K562 (cell line): ENCODE results near the gene SCFD1. TPM values are rescaled to one million over a fixed set of nuclear protein-coding genes. Genes with fewer than 3 reads are reported as not detected.

ENCODE experiments used
- ATAC-seq: fragments of 200-7000 bp; cut with Tn5 transposase; 3 replicates; pipeline ENCODE4 v1.9.1; 2020; ENCODE audit warnings: moderate library complexity
- BruUV-seq: library from RNA; stranded (reverse); fragments of 400-500 nt; replicated peaks from 2 replicates; lab custom pipeline; 2021; lab: Mats Ljungman, UMichigan
- CTCF ChIA-PET: fragments of 300-600 bp; formaldehyde crosslinking; extraction: SDS; loops from one replicate; lab custom pipeline; 2021; ENCODE audit warnings: low intra/inter-chr PET ratio; lab: Yijun Ruan, JAX
- POLR2A ChIA-PET: fragments of 300-600, 350-650 bp; sonication (Branson Sonifier 250); formaldehyde crosslinking; extraction: SDS; loops from one replicate; lab custom pipeline; 2021; ENCODE audit warnings: antibody characterized with exemption, inconsistent platforms; lab: Yijun Ruan, JAX
- DNase-seq, 4 experiments: peaks; one replicate each; pipeline versions ENCODE4 v3.0.0 to v3.0.0-alpha.2; 2011 to 2018; ENCODE audit warnings: low spot score in 3 of 4, mixed read lengths in 3 of 4; ENCODE audit errors: extremely low read depth in 1 of 4
- FAIRE-seq: peaks from 2 replicates; lab custom pipeline; 2011; peaks lifted over from hg19 to GRCh38; lab: Jason Lieb, UNC
- H2AFZ ChIP-seq: 2 replicates; pipeline ENCODE4 v1.6.0; 2011; ENCODE audit warnings: low read depth, low read length, control low read depth, inconsistent platforms
- H3K27ac ChIP-seq: fragments of 200-600 bp; 3 replicates; pipeline ENCODE4 v1.8.0; 2011; ENCODE audit warnings: low read depth, mild to moderate bottlenecking, control low read depth, inconsistent platforms, low read length, moderate library complexity, mixed read lengths; ENCODE audit errors: extremely low read depth
- H3K27me3 ChIP-seq, 2 experiments: fragments of 300-600 bp in 1 of 2; 2 replicates in 1 of 2; 3 replicates in 1 of 2; pipeline versions ENCODE4 v1.6.0 to v1.8.0; 2011; ENCODE audit warnings: inconsistent platforms in 2 of 2, low read length in 2 of 2, mild to moderate bottlenecking in 1 of 2, mixed read lengths in 1 of 2, moderate library complexity in 1 of 2; ENCODE audit not compliant: control insufficient read depth in 2 of 2, insufficient read depth in 2 of 2
- H3K36me3 ChIP-seq: fragments of 300-600 bp; 3 replicates; pipeline ENCODE4 v1.8.0; 2011; ENCODE audit warnings: mild to moderate bottlenecking, low read length, inconsistent platforms; ENCODE audit not compliant: control insufficient read depth, insufficient read depth
- H3K4me1 ChIP-seq, 2 experiments: fragments of 200-600 bp in 1 of 2; replicated peaks in 1 of 2; 2 replicates in 1 of 2; 3 replicates in 1 of 2; pipeline versions ENCODE4 v1.5.1 to v1.8.0; 2011; ENCODE audit warnings: inconsistent platforms in 2 of 2, low read length in 2 of 2, mild to moderate bottlenecking in 1 of 2, mixed read lengths in 1 of 2, moderate library complexity in 1 of 2; ENCODE audit not compliant: control insufficient read depth in 2 of 2, insufficient read depth in 2 of 2
- H3K4me2 ChIP-seq: 2 replicates; pipeline ENCODE4 v1.6.1; 2011; ENCODE audit warnings: low read length, control low read depth, inconsistent platforms, mixed read lengths; ENCODE audit not compliant: insufficient read depth
- H3K4me3 ChIP-seq: fragments of 200-600 bp; sonication (generic), shearing (Covaris generic); 2 replicates; pipeline ENCODE4 v1.5.1; 2016; ENCODE audit warnings: control low read depth, inconsistent platforms
- H3K79me2 ChIP-seq: fragments of 200-600 bp; 3 replicates; pipeline ENCODE4 v1.8.0; 2011; ENCODE audit warnings: low read length, inconsistent platforms; ENCODE audit not compliant: control insufficient read depth, insufficient read depth
- H3K9ac ChIP-seq, 2 experiments: 2 replicates each; pipeline versions ENCODE4 v1.6.0 to v1.6.1; 2011; ENCODE audit warnings: low read depth in 2 of 2, low read length in 2 of 2, control low read depth in 1 of 2, inconsistent platforms in 1 of 2, mild to moderate bottlenecking in 1 of 2, mixed read lengths in 1 of 2; ENCODE audit not compliant: insufficient read depth in 1 of 2
- H3K9me1 ChIP-seq: one replicate; pipeline ENCODE4 v1.6.0; 2011; ENCODE audit warnings: inconsistent platforms, mild to moderate bottlenecking, low read length, moderate library complexity; ENCODE audit not compliant: control insufficient read depth, insufficient read depth
- H3K9me3 ChIP-seq: replicated peaks from 2 replicates; pipeline ENCODE4 v1.5.1; 2011; ENCODE audit warnings: low read depth, low read length, inconsistent platforms; ENCODE audit not compliant: control insufficient read depth, insufficient read depth
- H4K20me1 ChIP-seq: replicated peaks from 2 replicates; pipeline ENCODE4 v1.6.1; 2011; ENCODE audit warnings: low read length, inconsistent platforms, mixed read lengths; ENCODE audit not compliant: control insufficient read depth, insufficient read depth
- FOXJ2 ChIP-seq: fragments of 200-800 bp; sonication (Bioruptor generic); IDR thresholded peaks from 2 replicates; pipeline ENCODE4 v1.6.1; 2016; ENCODE audit warnings: missing genetic modification characterization, missing compliant biosample characterization
- WGBS: fragments of 100-300 bp; shearing (Covaris generic); methylation state at CpG from one replicate; pipeline ENCODE4 v1.1.6; 2016; ENCODE audit warnings: low coverage, mixed read lengths; ENCODE audit not compliant: insufficient coverage; ENCODE audit errors: missing lambda C conversion rate; 5-methylcytosine and 5-hydroxymethylcytosine counted together
- in situ Hi-C: fragments of 300-500 bp; cut with MboI; formaldehyde crosslinking; loops from 4 replicates; pipeline ENCODE4 v1.15.0; 2018; ENCODE audit warnings: inconsistent platforms, mixed read lengths
- intact Hi-C: fragments of 100-400 bp; cut with micrococcal nuclease; formaldehyde crosslinking; loops from 2 replicates; pipeline ENCODE4 v1.14.2; 2022
- polyA plus RNA-seq, 8 experiments: library from polyadenylated mRNA; depleted of rRNA in 4 of 8; stranded (reverse) in 5 of 8; unstranded in 3 of 8; fragments of >200 nt; fragmentation: Nextera tagmentation in 2 of 8; fragmentation: Illumina TruSeq in 1 of 8; extraction: Ambion mirVana in 2 of 8; extraction: Trizol in 1 of 8; gene quantifications; 2 replicates each; pipeline versions ENCODE4 v1.2.1 to v1.2.3, GENCODE V29; 2011 to 2014; ENCODE audit warnings: inconsistent platforms in 1 of 8, missing spikeins in 1 of 8
- total RNA-seq, 7 experiments: library from RNA; depleted of rRNA in 6 of 7; stranded (reverse); fragments of >200 nt in 6 of 7; fragmentation: Illumina TruSeq in 2 of 7; extraction: Trizol in 2 of 7; gene quantifications; 2 replicates each; pipeline versions ENCODE4 v1.2.1 to v1.2.3, GENCODE V29; 2011 to 2021; ENCODE audit warnings: low replicate concordance in 1 of 7
- TF ChIP-seq, protein P1 (sequence below): IDR thresholded peaks from 3 replicates; pipeline ENCODE4 v1.6.1; 2011; ENCODE audit warnings: borderline replicate concordance, mild to moderate bottlenecking, moderate library complexity; ENCODE audit not compliant: insufficient read length; ENCODE audit errors: extremely low read depth
- TF ChIP-seq, protein P2 (sequence below): fragments of 250-450 bp; sonication (Bioruptor Pico); IDR thresholded peaks from 2 replicates; pipeline ENCODE4 v1.5.0; 2021

Gene SCFD1
- total and polyA plus RNA-seq, 9 of the 15 experiments (the other 6 are each of a cell fraction or from before 2014, with no cell fraction given) = 48.9 to 112 (median 75.2) TPM

DNA sequence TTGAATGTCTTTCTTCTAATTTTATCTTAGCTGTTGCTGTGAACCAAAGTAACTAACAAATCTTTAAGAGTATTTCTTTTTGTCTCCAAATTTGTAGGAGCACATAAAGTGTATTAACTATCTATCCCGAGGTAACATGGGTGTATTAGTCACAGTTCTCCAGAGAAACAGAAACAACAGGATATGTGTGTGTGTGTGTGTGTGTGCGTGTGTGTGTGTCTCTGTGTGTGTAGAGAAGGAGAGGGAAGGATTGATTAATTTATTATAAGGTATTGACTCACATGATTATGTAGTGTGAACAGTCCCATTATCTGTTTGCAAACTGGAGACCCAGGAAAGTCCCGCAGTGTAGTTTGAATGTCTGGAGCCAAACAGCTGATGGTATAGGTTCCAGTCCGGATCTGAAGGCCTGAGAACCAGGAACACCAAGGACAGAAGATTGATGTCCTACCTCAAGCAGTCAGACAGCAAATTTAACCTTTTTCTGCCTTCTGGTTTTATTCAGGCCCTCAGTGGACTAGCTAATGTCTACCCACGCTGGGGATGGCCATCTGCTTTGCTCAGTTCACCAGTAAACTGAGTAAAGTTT is 48.8 kb upstream of the SCFD1 start:
- H3K27ac ChIP-seq = no peak overlapping the region
- peaks cover 16% of the 10 kb centered on the region; the same call in 1 of the 2 replicates for H4K20me1 ChIP-seq
- no peak overlapping the region for H3K4me3 ChIP-seq
- peaks cover 99% of the 10 kb centered on the region for H3K79me2 ChIP-seq
- H3K9ac ChIP-seq = no peak overlapping the region; a peak in 1 of 4 replicates
- ChIA-PET POLR2A (interaction anchor here (0.8 kb wide), 1 partner anchor 16 kb away, joined by 3 read pairs; no protein-coding TSS in a partner anchor), CTCF (no interaction called here)
- H3K9me3 ChIP-seq = no peaks in the 10 kb centered on the region
- peaks cover 0 to 8% of the 10 kb centered on the region in 2 experiments; a peak in 3 of 5 replicates for H3K4me1 ChIP-seq
- 0 out of 3 replicates have a peak, but pooled peaks cover 2% of the 10 kb centered on the region for H3K36me3 ChIP-seq
- 64% methylated on average over 4 of the region's 5 CpGs for whole genome bisulfite sequencing
- TF ChIP-seq, protein P1, sequence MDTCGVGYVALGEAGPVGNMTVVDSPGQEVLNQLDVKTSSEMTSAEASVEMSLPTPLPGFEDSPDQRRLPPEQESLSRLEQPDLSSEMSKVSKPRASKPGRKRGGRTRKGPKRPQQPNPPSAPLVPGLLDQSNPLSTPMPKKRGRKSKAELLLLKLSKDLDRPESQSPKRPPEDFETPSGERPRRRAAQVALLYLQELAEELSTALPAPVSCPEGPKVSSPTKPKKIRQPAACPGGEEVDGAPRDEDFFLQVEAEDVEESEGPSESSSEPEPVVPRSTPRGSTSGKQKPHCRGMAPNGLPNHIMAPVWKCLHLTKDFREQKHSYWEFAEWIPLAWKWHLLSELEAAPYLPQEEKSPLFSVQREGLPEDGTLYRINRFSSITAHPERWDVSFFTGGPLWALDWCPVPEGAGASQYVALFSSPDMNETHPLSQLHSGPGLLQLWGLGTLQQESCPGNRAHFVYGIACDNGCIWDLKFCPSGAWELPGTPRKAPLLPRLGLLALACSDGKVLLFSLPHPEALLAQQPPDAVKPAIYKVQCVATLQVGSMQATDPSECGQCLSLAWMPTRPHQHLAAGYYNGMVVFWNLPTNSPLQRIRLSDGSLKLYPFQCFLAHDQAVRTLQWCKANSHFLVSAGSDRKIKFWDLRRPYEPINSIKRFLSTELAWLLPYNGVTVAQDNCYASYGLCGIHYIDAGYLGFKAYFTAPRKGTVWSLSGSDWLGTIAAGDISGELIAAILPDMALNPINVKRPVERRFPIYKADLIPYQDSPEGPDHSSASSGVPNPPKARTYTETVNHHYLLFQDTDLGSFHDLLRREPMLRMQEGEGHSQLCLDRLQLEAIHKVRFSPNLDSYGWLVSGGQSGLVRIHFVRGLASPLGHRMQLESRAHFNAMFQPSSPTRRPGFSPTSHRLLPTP = no peak
- TF ChIP-seq FOXJ2 (tag) = 0 out of 2 replicates have a peak, but pooled peaks have one; percentile 25
- TF ChIP-seq, protein P2, sequence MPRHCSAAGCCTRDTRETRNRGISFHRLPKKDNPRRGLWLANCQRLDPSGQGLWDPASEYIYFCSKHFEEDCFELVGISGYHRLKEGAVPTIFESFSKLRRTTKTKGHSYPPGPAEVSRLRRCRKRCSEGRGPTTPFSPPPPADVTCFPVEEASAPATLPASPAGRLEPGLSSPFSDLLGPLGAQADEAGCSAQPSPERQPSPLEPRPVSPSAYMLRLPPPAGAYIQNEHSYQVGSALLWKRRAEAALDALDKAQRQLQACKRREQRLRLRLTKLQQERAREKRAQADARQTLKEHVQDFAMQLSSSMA = no peak
- FAIRE-seq = no peak
- no peak for ATAC-seq
- no TSS peak for BruUV-seq
- H3K9me1 ChIP-seq = peaks cover 3% of the 10 kb centered on the region
- no peaks in the 10 kb centered on the region for H3K27me3 ChIP-seq
- no peak for DNase-seq
- in situ Hi-C loops (no loop called here), intact Hi-C loops (no loop called here)
- no peak overlapping the region for H2AFZ ChIP-seq
- no peak overlapping the region for H3K4me2 ChIP-seq
